Stimulated activated CD4-positive, alpha-beta T cell treated with anti-CD3 and anti-CD28 coated beads, Interleukin-12 subunit alpha, Interleukin-12 subunit beta, amount 100 ng/mL, for 24 hours (primary cell): ENCODE results near the gene TINAGL1.
"Not testable (repeated sequence)": the region's sequence is repeated elsewhere in the genome, so short reads cannot be mapped to it uniquely, and the experiment has no call there.

Source experiments
- DNase-seq, 2 experiments: peaks; one replicate each; pipeline ENCODE4 v3.0.0-alpha.2; 2020; ENCODE audit warnings: low read depth in 2 of 2

The TINAGL1 gene

GRCh38 chr1:31583995-31584868 is 7.9 kb downstream of the TINAGL1 start:
- no peak for DNase-seq

DNA sequence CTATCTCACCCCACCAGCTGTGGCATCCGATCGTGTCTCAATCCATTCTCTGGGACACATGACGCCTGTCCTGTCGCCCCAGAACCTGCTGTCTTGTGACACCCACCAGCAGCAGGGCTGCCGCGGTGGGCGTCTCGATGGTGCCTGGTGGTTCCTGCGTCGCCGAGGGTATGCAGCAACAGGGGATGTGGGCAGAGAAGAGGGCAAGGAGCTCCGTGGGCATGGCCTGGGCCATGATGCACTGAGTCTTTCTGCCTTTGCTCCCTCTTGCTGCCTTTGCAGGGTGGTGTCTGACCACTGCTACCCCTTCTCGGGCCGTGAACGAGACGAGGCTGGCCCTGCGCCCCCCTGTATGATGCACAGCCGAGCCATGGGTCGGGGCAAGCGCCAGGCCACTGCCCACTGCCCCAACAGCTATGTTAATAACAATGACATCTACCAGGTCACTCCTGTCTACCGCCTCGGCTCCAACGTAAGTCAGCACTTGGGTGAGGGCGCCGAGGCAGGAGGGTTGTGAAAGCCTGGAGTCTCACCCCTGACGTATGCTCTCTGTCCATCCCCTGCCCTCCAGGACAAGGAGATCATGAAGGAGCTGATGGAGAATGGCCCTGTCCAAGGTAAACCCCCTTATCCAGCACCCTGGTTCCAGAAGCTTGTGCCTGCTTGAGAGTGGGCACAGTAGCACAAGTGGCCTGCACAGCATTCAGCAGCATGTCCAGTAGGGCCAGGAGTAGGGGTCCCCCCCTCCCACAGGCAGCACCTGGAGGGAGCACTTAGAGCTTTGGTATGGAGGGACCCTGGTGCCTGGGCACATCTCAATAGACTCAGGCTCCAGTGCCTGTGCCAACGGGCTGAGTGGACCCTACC is 8.8 kb downstream of the TINAGL1 start:
- DNase-seq = no peak

- no peak for DNase-seq
Observed at GRCh38 chr1:31585736-31586365, 9.5 kb downstream of the TINAGL1 start.

DNA sequence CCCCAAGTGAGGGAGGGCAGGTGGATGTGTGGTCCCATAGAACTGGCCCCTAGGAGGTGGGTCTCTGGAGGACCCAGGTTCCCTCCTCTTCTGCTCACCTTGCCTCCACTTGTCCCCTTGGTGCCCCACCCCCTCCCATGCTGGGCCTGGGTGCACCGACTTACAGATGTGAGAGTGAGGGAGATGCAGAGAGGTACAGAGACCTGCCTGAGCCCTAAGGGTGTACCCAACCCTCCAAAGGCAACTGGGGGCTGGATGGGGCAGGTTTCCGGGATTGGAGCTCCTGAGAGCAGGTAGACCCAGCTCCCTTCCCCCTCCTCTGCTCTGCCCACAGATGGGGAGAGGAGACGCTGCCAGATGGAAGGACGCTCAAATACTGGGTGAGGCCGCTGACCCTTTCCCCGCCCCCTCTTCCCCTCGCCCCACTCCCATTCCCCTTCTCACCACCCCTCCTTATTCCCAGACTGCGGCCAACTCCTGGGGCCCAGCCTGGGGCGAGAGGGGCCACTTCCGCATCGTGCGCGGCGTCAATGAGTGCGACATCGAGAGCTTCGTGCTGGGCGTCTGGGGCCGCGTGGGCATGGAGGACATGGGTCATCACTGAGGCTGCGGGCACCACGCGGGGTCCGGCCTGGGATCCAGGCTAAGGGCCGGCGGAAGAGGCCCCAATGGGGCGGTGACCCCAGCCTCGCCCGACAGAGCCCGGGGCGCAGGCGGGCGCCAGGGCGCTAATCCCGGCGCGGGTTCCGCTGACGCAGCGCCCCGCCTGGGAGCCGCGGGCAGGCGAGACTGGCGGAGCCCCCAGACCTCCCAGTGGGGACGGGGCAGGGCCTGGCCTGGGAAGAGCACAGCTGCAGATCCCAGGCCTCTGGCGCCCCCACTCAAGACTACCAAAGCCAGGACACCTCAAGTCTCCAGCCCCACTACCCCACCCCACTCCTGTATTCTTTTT is 10.3 kb downstream of the TINAGL1 start:
- no peak for DNase-seq

DNA sequence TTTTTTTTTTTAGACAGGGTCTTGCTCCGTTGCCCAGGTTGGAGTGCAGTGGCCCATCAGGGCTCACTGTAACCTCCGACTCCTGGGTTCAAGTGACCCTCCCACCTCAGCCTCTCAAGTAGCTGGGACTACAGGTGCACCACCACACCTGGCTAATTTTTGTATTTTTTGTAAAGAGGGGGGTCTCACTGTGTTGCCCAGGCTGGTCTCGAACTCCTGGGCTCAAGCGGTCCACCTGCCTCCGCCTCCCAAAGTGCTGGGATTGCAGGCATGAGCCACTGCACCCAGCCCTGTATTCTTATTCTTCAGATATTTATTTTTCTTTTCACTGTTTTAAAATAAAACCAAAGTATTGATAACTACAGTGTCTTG is 11.0 kb downstream of the TINAGL1 start:
- not testable (repeated sequence) for DNase-seq

GRCh38 chr1:31587720-31588423 is 11.6 kb downstream of the TINAGL1 start:
- DNase-seq = peak in 1 of 2 experiments; percentile 42

GRCh38 chr1:31588751-31589515 is 12.6 kb downstream of the TINAGL1 start:
- DNase-seq = no peak

DNA sequence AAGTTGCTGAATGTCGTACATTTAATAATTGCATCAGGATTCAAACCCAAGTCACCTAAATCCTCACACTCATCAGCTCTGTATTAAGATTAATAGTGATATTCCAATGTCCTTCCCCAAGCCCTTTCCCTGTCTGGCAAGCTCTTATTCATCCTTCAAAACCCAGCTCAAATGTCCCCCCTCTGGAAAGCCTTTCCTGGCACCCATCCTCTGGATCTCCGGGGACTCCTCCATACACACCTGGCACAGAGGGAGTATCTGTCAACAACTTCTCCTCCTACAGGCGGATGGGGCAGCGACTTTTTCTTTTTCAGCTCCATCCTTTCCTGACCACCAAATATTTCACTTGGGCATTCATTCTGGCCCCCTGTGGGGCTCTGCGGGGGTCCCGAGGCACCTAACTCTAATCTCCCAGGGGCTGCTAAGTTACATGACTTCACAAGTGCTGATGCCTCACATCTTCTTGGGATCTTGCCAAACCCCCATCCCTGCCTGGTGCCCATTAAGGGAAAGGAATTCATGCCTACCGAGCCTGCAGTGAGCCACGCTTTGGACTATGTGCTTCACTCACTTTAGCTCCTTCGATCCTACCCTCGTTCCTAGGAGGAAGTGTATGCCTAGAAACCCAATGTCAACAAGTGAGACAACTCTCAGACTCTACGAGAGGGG is 15.2 kb downstream of the TINAGL1 start:
- DNase-seq = no peak

DNA sequence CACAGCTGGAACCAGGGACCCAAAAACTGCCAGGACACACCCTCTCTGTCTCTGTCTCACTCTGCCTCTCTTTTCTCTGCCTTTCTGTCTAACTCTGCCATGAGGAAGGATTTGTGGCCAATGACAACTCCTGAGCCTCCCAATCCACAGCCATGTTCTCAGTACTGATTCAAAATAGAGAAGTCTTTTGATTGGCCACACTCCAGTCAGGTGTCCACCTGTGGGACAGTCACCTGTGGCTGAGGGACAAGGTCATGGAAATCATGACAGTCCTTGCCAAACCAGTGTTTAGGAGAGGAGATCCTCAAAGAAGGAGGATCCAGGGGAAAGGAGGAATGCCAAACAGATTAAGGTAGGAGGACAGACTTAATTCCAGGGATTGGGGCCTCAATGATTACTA is 15.8 kb downstream of the TINAGL1 start:
- no peak for DNase-seq

DNA sequence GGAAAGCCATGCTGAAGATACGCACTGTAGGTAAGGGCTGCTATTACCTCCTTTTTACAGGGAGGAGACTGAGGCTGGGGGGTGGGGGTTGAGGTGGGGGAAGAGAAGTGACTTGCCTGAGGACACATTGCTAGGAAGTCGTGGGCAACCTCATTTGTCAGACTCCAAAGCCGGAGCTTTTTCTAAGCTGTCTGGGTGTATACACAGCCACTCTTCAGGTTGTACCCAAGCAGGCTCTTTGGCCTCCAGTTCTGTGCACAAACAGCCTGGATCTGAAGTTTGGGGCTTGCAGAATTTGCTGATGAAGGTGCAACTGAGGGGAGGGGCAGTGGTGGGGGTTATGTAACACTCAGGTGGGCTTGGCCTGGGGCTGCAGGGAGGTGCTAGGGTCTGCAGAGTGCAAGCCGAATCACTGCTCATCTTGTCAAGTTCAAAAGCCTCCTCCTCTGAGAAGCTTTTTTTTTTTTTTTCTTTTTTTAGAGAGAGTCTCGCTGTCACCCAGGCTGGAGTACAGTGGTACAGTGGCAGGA is 16.9 kb downstream of the TINAGL1 start:
- no peak for DNase-seq

DNA sequence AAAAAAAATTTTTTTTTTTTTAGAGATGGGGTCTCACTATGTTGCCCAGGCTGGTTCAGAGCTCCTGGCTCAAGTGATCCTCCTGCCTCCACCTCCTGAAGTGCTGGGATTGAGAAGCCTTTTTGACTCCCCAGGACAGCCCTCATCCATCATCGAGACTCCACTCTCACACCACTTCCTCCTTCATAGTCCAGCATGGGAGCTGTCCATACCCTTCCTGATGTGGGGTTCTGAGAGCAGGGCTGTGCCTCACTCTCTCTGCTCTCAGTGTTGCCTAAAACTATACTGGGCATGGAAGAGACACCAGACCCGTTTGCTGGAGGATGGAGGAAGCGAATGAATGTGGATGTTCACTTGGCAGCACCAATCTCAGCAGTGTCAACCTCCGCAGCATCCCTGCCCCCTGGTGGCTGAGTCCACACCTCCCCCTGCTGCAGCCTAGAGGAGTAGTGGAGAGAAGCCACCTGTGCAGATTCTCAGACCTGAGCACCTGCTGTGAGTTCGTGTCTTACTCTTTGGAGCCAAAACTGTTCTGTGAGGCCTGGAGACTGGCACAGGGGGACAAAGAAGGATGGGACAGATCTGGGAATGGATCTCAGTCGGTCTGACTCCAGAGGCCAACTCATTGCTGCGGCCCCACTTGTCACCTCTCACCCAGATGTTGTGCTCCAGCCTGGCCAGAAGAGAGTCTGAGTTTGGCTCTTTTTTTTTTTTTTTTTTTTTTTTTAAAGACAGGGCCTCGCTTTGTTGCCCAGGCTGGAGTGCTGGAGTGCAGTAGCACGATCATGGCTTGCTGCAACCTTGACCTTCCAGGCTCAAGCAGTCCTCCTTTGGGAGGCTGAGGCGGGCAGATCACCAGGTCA is 17.7 kb downstream of the TINAGL1 start:
- DNase-seq = peak; percentile 21 to 62

DNA sequence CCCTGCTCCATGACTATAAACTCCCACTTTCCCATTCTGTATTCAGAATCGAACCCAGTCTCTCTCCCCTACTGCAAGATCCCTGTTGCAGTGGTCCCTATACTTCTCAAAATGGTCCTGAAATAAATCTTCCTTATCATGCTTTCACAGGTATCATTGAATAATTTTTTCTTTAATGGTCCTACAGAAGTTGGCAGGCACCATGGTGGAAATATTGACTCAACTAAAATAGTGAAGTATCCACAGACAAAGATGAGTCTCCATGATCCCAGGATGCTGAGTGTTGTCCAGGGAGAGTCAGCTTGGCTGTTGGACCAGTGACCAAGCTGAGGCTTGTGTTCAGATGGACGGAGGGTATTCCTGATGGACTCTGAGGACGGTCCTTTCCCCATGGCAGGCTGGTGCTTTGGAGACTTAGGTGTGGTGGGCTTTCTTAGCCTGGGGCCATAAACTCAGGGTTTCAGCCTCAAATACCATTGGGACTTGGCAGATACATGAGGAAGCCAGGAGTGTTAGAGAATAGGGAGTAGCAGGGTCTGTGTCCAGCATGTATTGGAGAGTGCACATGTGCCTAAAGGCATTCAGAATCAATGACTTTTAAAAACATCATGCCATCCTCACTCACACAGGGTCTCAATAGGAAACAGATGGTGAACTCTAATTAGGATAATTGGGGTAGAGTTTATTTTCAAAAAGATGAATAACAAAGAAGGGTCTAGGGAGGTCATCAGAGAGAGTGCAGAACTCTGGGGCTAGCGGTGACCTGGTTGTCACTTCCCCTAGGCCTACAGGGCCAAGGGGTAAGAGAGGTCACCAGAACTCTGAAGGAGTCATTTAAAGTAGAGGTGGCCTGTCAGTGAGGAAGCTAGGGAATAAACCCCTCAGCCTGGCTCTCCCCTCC is 19.8 kb downstream of the TINAGL1 start:
- no peak for DNase-seq

DNA sequence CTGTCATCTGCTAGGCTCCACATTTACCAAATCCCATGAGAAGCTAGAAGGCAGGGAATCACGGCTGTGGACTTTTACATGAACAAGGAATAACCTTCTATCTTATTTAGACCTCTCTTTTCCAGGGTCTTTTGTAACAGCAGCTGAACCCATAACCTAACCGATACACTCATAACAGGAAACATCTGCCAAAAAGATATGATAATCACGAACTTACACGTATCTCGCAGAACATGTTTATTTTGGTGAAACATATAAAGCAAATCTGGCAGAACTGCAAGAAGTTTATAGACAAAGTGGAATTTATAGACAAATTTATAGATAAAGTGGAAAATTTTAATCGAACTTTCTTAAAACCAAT is 20.4 kb downstream of the TINAGL1 start:
- DNase-seq = no peak

DNA sequence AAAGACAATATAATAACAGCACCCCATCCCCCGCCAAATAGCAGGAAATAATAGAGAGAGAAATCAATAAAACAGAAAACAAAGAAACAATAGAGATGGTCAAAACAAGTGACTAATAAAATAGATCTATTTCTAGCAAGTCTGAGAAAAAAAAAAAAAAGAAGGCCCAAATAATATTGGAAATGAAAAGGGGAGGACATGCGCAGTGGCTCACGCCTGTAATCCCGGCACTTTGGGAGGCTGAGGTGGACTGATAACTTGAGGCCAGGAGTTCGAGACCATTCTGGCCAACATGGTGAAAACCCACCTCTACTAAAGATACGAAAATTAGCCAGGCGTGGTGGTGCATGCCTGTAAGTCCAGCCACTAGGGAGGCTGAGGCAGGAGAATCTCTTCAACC is 22.7 kb downstream of the TINAGL1 start:
- DNase-seq = no peak

GRCh38 chr1:31600641-31601040 is 24.3 kb downstream of the TINAGL1 start:
- DNase-seq = no peak

DNA sequence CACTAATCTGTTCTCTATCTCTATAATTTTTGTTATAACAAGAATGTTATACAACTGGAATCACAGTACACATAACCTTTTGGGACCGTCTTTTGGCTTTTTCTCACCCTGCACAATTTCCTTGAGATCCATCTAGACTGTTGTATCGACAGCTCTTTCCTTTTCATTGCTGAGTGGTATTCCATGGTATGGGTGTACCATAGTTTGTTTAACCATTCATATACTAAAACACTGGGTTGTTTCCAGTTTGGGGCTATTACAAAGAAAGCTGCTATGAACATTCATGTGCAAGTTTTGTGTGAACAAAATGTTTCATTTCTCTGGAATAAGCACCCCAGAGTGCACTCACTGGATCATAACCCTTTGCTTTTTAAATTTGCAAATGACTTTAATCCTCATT is 25.8 kb downstream of the TINAGL1 start:
- no peak for DNase-seq

DNA sequence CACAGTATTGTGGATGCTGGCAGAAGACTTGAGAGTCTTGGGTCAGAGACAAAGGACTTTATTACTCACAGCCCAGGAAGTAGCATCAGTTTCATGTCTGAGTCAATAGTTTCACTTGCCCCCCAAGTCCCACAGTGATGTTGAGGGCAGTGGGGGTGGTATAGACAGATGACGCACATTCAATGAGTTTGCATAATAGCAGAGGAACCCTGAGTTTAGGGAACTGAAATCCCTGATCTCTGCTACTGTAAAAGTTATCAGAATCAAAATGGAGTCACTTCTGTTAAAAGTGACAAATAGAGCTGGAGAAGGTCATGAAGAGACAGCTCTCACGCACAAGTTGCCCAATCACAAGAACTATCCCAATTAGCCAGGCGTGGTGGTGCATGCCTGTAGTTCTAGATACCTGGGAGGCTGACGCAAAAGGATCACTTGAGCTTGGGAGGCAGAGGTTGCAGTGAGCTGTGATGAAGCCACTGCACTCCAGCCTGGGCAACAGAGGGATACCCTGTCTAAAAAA is 29.7 kb downstream of the TINAGL1 start:
- DNase-seq = peak in 1 of 2 experiments; percentile 15
